Trophoblast cell (in vitro differentiated cells and primary cell): ENCODE measurements around the gene MED26.

Experiments used
- DNase-seq, 2 donors: peaks; one replicate each; pipeline ENCODE4 v3.0.0-alpha.2; 2016
- H2AFZ ChIP-seq: 2 replicates; pipeline ENCODE4 v1.6.1; 2013; ENCODE audit warnings: low read length, moderate library complexity, mild to moderate bottlenecking; ENCODE audit not compliant: insufficient read depth, poor library complexity
- H2AK5ac ChIP-seq: 2 replicates; pipeline ENCODE4 v1.6.1; 2013; ENCODE audit warnings: mild to moderate bottlenecking, low read length
- H2BK120ac ChIP-seq: 2 replicates; pipeline ENCODE4 v1.6.1; 2013; ENCODE audit warnings: low read length, mild to moderate bottlenecking, moderate library complexity; ENCODE audit not compliant: insufficient read depth, poor library complexity
- H2BK12ac ChIP-seq: 2 replicates; pipeline ENCODE4 v1.6.1; 2013; ENCODE audit warnings: mild to moderate bottlenecking, low read length, moderate library complexity
- H2BK5ac ChIP-seq: 2 replicates; pipeline ENCODE4 v1.6.1; 2013; ENCODE audit warnings: low read length, low read depth, moderate library complexity, mild to moderate bottlenecking; ENCODE audit not compliant: poor library complexity
- H3K14ac ChIP-seq: 2 replicates; pipeline ENCODE4 v1.6.1; 2013; ENCODE audit warnings: mild to moderate bottlenecking, low read length
- H3K18ac ChIP-seq: 2 replicates; pipeline ENCODE4 v1.6.1; 2013; ENCODE audit warnings: mild to moderate bottlenecking, low read length
- H3K23ac ChIP-seq: 2 replicates; pipeline ENCODE4 v1.6.1; 2013; ENCODE audit warnings: low read length
- H3K27ac ChIP-seq: 2 replicates; pipeline ENCODE4 v1.5.1; 2013; ENCODE audit warnings: low read depth, mild to moderate bottlenecking, inconsistent platforms, low read length, moderate library complexity
- H3K27me3 ChIP-seq: 2 replicates; pipeline ENCODE4 v1.6.1; 2013; ENCODE audit warnings: inconsistent platforms, mild to moderate bottlenecking, low read length, moderate library complexity; ENCODE audit not compliant: insufficient read depth
- H3K36me3 ChIP-seq, 2 experiments: 1 replicate in 1 of 2; 2 replicates in 1 of 2; pipeline ENCODE4 v1.6.1; 2013; ENCODE audit warnings: low read length in 2 of 2, mild to moderate bottlenecking in 2 of 2, moderate library complexity in 1 of 2; ENCODE audit not compliant: insufficient read depth in 2 of 2, control insufficient read depth in 1 of 2
- H3K4ac ChIP-seq: 2 replicates; pipeline ENCODE4 v1.6.1; 2013; ENCODE audit warnings: low read depth, mild to moderate bottlenecking, low read length, moderate library complexity
- H3K4me1 ChIP-seq, 2 experiments: 1 replicate in 1 of 2; 2 replicates in 1 of 2; pipeline ENCODE4 v1.6.1; 2013; ENCODE audit warnings: low read length in 2 of 2, mild to moderate bottlenecking in 2 of 2, moderate library complexity in 1 of 2; ENCODE audit not compliant: insufficient read depth in 2 of 2, control insufficient read depth in 1 of 2
- H3K4me2 ChIP-seq: 2 replicates; pipeline ENCODE4 v1.6.1; 2013; ENCODE audit warnings: inconsistent platforms, mild to moderate bottlenecking, low read length, moderate library complexity
- H3K4me3 ChIP-seq: 2 replicates; pipeline ENCODE4 v1.5.1; 2013; ENCODE audit warnings: mild to moderate bottlenecking, low read depth, low read length, inconsistent platforms
- H3K79me1 ChIP-seq: one replicate; pipeline ENCODE4 v1.6.1; 2013; ENCODE audit warnings: low read length
- H3K79me2 ChIP-seq: 2 replicates; pipeline ENCODE4 v1.6.1; 2013; ENCODE audit warnings: low read length, mild to moderate bottlenecking; ENCODE audit not compliant: control insufficient read depth, insufficient read depth, poor library complexity
- H3K9ac ChIP-seq: 2 replicates; pipeline ENCODE4 v1.6.1; 2013; ENCODE audit warnings: mild to moderate bottlenecking, low read length
- H3K9me3 ChIP-seq: 2 replicates; pipeline ENCODE4 v1.6.1; 2013; ENCODE audit warnings: low read depth, mild to moderate bottlenecking, control low read depth, inconsistent platforms, low read length; ENCODE audit not compliant: insufficient read depth
- H4K12ac ChIP-seq: 2 replicates; pipeline ENCODE4 v1.6.1; 2013; ENCODE audit warnings: low read depth, mild to moderate bottlenecking, low read length, moderate library complexity
- H4K8ac ChIP-seq: 2 replicates; pipeline ENCODE4 v1.6.1; 2013; ENCODE audit warnings: low read depth, mild to moderate bottlenecking, low read length, moderate library complexity
- H4K91ac ChIP-seq: one replicate; pipeline ENCODE4 v1.6.1; 2013; ENCODE audit warnings: low read depth, mild to moderate bottlenecking, low read length, moderate library complexity
- WGBS: extraction: QIAGEN DNeasy Blood & Tissue Kit; methylation state at CpG from one replicate; pipeline ENCODE4 v1.1.7; 2013; ENCODE audit warnings: missing lambda C conversion rate; ENCODE audit not compliant: insufficient read length, insufficient coverage; ENCODE audit errors: extremely low coverage; 5-methylcytosine and 5-hydroxymethylcytosine counted together

The MED26 gene

DNA sequence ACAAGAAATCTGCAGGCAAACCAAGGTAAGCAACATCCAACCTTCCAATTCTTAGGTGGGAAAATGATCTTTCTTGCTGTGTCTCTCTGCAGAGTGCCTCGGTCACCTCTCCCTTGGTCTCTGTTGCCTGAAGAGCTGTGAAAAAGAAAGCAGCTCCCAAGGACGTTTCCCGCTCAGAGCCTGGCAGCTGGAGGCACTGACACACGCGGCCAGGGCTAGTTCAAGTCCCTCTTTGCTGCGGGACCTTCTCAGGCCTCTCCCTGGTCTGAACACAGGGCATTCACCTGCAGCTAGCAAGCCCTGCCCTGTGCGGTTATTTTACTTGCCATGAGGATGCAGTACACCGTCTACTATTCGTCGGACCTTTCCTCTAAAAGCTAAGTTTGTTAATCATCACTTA lies 3.8 kb downstream of the MED26 start:
- Histone ChIP-seq H3K9ac (no peak overlapping the region), H3K9me3 (no peaks in the 10 kb centered on the region), H2BK12ac (no peak overlapping the region), H2AFZ (no peak overlapping the region), H3K27ac (no peak overlapping the region), H3K18ac (no peak overlapping the region), H3K27me3 (no peaks in the 10 kb centered on the region), H3K4me1 (peaks cover 0 to 7% of the 10 kb centered on the region in 2 experiments), H3K36me3 (peaks cover 7 to 20% of the 10 kb centered on the region in 2 experiments), H4K12ac (no peak overlapping the region), H3K14ac (no peak overlapping the region), H3K79me1 (peaks cover 12% of the 10 kb centered on the region), H3K4ac (peak overlapping the region; percentile 46), H4K91ac (no peak overlapping the region), H3K79me2 (peaks cover 30% of the 10 kb centered on the region), H3K23ac (no peak overlapping the region), H3K4me3 (no peak overlapping the region), H3K4me2 (no peak overlapping the region), H2BK5ac (no peak overlapping the region), H2AK5ac (no peak overlapping the region), H4K8ac (no peak overlapping the region), H2BK120ac (no peak overlapping the region)
- DNase-seq: no peak
- WGBS: no CpG with 5 or more reads among the region's 10 CpGs

- no CpG with 5 or more reads among the region's 6 CpGs for WGBS
- no peaks in the 10 kb centered on the region for H3K27me3 ChIP-seq
- no peak overlapping the region for H2AFZ ChIP-seq
Measured at GRCh38 chr19:16623576-16623975, 4.4 kb downstream of the MED26 start.

DNA sequence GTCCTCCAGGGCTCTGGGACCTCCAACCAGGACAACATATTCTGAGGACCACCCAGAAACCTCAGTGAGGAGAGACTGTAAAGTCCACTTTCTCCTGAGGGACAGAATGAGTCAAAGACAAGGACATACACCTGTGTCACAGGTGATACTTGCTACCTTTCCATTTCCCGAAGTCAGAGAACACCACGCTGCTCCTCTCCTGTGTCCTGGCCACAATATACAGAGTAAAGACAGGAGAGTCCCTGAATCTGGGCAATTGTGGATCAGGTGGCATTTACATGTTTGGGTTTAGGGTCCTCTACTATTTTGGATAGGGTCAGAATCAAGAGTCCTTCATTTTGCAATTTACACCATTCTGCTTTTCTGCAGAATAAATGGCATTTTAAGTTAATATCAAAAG lies 4.9 kb downstream of the MED26 start:
- H4K91ac ChIP-seq: no peak overlapping the region
- H2BK12ac ChIP-seq: no peak overlapping the region
- H3K4me1 ChIP-seq: peaks cover 0 to 3% of the 10 kb centered on the region in 2 experiments
- H2AK5ac ChIP-seq: no peak overlapping the region
- no peak overlapping the region for H2BK5ac ChIP-seq
- no peak overlapping the region for H2BK120ac ChIP-seq
- H3K9me3 ChIP-seq: no peaks in the 10 kb centered on the region
- H3K4me3 ChIP-seq: no peak overlapping the region
- no peak overlapping the region for H2AFZ ChIP-seq
- H3K27me3 ChIP-seq: no peaks in the 10 kb centered on the region
- no peak for DNase-seq
- WGBS: no CpG with 5 or more reads among the region's 2 CpGs
- peaks cover 32% of the 10 kb centered on the region for H3K79me2 ChIP-seq
- H4K8ac ChIP-seq: no peak overlapping the region
- no peak overlapping the region for H3K4me2 ChIP-seq
- peak overlapping the region; percentile 21 for H3K4ac ChIP-seq
- no peak overlapping the region for H3K23ac ChIP-seq
- H3K18ac ChIP-seq: no peak overlapping the region
- no peak overlapping the region for H3K14ac ChIP-seq
- H3K79me1 ChIP-seq: peaks cover 4% of the 10 kb centered on the region
- peaks cover 7 to 20% of the 10 kb centered on the region in 2 experiments for H3K36me3 ChIP-seq
- H3K9ac ChIP-seq: no peak overlapping the region
- H4K12ac ChIP-seq: no peak overlapping the region
- H3K27ac ChIP-seq: no peak overlapping the region

More at GRCh38 chr19:16623576-16623975, 4.4 kb downstream of the MED26 start:
- peaks cover 31% of the 10 kb centered on the region for H3K79me2 ChIP-seq
- H3K4ac ChIP-seq: peak overlapping the region; percentile 43
- no peak overlapping the region for H3K18ac ChIP-seq
- H2AK5ac ChIP-seq: no peak overlapping the region
- H3K14ac ChIP-seq: no peak overlapping the region
- peaks cover 0 to 3% of the 10 kb centered on the region in 2 experiments for H3K4me1 ChIP-seq
- H2BK12ac ChIP-seq: no peak overlapping the region
- no peak overlapping the region for H4K8ac ChIP-seq
- H4K12ac ChIP-seq: no peak overlapping the region
- no peak overlapping the region for H2BK5ac ChIP-seq
- no peak overlapping the region for H3K23ac ChIP-seq
- no peak overlapping the region for H3K27ac ChIP-seq
- no peak overlapping the region for H3K9ac ChIP-seq
- H3K9me3 ChIP-seq: no peaks in the 10 kb centered on the region
- peaks cover 7 to 20% of the 10 kb centered on the region in 2 experiments for H3K36me3 ChIP-seq
- H3K79me1 ChIP-seq: peaks cover 7% of the 10 kb centered on the region
- no peak for DNase-seq
- H3K4me3 ChIP-seq: no peak overlapping the region
- H4K91ac ChIP-seq: no peak overlapping the region
- H3K4me2 ChIP-seq: no peak overlapping the region
- H2BK120ac ChIP-seq: no peak overlapping the region

DNA sequence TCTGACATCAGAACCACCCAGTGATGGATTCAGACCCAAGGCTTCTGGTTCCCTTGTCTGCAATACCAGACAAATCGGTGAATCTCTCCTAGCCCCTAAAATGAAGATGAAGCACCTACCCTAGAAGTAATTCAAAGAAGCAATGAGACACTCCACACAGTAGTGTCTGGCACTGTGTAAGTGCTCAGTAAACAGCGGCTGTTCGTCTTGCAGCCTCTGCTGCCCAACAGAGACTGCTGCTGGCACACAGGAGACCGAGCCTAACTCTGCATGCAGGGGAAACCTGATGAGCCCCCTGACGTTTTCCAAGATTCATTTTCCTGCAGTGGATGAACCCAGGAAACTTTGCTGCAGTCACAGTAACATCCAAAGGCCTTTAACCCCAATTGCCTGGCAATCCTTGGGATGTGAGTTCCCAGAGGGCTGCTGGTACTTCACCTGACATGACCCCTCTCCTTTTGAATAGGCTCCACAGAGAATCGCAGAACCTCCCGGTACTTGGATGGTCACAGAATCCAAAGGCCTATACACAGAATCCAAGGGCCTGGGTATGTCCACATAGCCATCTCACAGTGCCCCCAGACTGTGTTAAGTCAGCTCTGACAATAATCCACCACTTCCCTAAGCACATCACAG lies 6.7 kb downstream of the MED26 start:
- peak; percentile 70 to 77 for DNase-seq
- Histone ChIP-seq H3K4me3 (no peak overlapping the region), H4K8ac (no peak overlapping the region), H3K27me3 (no peaks in the 10 kb centered on the region), H2AK5ac (no peak overlapping the region), H2BK12ac (no peak overlapping the region), H4K91ac (no peak overlapping the region), H3K27ac (no peak overlapping the region), H3K36me3 (peaks cover 7 to 20% of the 10 kb centered on the region in 2 experiments), H3K4me1 (peaks cover 0 to 3% of the 10 kb centered on the region in 2 experiments), H3K18ac (no peak overlapping the region), H3K9ac (no peak overlapping the region), H2BK5ac (no peak overlapping the region), H3K79me2 (peaks cover 25% of the 10 kb centered on the region), H3K79me1 (no peaks in the 10 kb centered on the region), H3K23ac (no peak overlapping the region), H3K4ac (peak overlapping the region; percentile 35), H2AFZ (no peak overlapping the region), H4K12ac (no peak overlapping the region), H2BK120ac (no peak overlapping the region), H3K9me3 (no peaks in the 10 kb centered on the region), H3K14ac (no peak overlapping the region), H3K4me2 (no peak overlapping the region)
- no CpG with 5 or more reads among the region's 7 CpGs for WGBS
